ENCODE results near the gene TJP3. TPM values are rescaled to one million over a fixed set of nuclear protein-coding genes. Genes with fewer than 3 reads are reported as not detected.

The TJP3 gene
- total and polyA plus RNA-seq, 10 of the 15 experiments (the other 5 are each of a cell fraction or from before 2014, with no cell fraction given): 0.04 to 1.2 (median 0.29) TPM; not detected in 6

DNA sequence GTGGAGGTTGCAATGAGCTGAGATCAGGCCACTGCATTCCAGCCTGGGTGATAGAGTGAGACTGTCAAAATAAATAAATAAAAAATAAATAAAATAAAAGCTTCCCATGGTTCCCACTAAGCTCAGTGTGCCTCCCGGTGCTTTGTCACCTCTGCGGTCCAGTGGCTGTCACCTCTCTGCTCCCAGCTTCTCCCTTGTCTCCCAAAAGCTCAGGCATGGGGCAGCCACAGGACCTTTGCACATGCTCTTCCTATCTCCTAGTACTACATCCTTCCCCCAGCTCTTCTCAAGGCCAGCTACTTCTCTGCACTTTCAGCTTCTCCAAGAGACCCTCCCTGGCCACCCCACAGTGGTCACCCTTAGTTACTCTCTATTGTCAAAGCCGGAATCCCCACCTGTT lies 85.6 kb downstream of the TJP3 start:
- ChIA-PET POLR2A (interaction anchor here (0.6 kb wide), 1 partner anchor 507 kb away, joined by 4 read pairs; no protein-coding TSS in a partner anchor), RAD21 (ENCODE audit: unreplicated experiment) (no interaction called here), CTCF (no interaction called here), SMC1A (ENCODE audit: uncharacterized antibody, unreplicated experiment) (no interaction called here)
- in situ Hi-C loops (cut with MboI) (no loop called here), intact Hi-C loops (cut with micrococcal nuclease; ENCODE audit: unreplicated experiment) (no loop called here)
- TF ChIP-seq RAD21 (IDR thresholded peaks at IDR 0.05; ENCODE audit: insufficient read depth, low read depth, low read length) (no peak), JUND (IDR thresholded peaks at IDR 0.05; ENCODE audit: low read depth, low read length) (no peak)
- TF ChIP-seq, protein P1, sequence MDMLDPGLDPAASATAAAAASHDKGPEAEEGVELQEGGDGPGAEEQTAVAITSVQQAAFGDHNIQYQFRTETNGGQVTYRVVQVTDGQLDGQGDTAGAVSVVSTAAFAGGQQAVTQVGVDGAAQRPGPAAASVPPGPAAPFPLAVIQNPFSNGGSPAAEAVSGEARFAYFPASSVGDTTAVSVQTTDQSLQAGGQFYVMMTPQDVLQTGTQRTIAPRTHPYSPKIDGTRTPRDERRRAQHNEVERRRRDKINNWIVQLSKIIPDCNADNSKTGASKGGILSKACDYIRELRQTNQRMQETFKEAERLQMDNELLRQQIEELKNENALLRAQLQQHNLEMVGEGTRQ (IDR thresholded peaks at IDR 0.05; ENCODE audit: borderline replicate concordance, low read depth, low read length): no peak
- Histone ChIP-seq H3K27ac (ENCODE audit: control insufficient read depth, insufficient read depth) (no peak overlapping the region), H4K20me1 (ENCODE audit: control insufficient read depth, insufficient read depth) (no peaks in the 10 kb centered on the region), H3K36me3 (ENCODE audit: control insufficient read depth in 2 of 2, insufficient read depth in 2 of 2, low read length in 1 of 2) (no peaks in the 10 kb centered on the region), H3K9ac (ENCODE audit: control insufficient read depth, insufficient read depth, low read length) (no peak overlapping the region), H3K79me2 (ENCODE audit: control insufficient read depth, insufficient read depth, low read length) (no peaks in the 10 kb centered on the region), H3K4me1 (ENCODE audit: control insufficient read depth, insufficient read depth, low read length) (no peaks in the 10 kb centered on the region), H3K4me3 (no peak overlapping the region), H3K9me3 (replicated peaks; ENCODE audit: control insufficient read depth, insufficient read depth, low read length) (no peaks in the 10 kb centered on the region; the same call in 1 of the 3 replicates), H3K27me3 (replicated peaks in 1 of 2; ENCODE audit: control insufficient read depth in 2 of 2, insufficient read depth in 2 of 2, low read length in 1 of 2) (no peaks in the 10 kb centered on the region), H2AFZ (ENCODE audit: control insufficient read depth, low read depth, low read length) (no peak overlapping the region), H3K4me2 (ENCODE audit: control insufficient read depth, insufficient read depth) (no peak overlapping the region)
- 35% methylated on average over 3 of the region's 3 CpGs for WGBS (ENCODE audit: insufficient coverage, insufficient replicate concordance, low lambda C conversion rate, missing lambda C conversion rate)
- no peak for FAIRE-seq
- no peak for DNase-seq (ENCODE audit: low read depth, low spot score)
- no peak for ATAC-seq
- no TSS peak for BruUV-seq (replicated peaks)

DNA sequence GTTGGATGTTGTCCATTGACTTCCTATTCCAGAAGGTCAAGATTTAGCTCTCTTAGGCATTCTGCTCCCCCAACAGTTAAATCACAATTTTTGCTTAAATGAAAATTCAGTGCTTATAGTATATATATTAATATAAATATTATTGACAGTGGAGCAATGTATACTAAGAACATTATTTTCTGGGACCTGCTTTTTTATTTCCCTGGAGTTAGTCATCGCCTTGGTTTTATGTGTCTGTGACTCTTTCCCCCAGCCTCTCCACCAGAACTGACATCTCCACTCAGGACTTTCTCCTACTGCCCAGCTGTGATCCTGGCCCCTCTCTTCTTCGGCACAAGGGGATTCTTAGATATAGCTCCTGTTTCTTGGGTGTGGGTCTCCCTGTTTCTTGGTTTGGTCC lies 88.2 kb downstream of the TJP3 start:
- Histone ChIP-seq H2AFZ (ENCODE audit: control insufficient read depth, low read depth, low read length) (no peak overlapping the region), H3K79me2 (ENCODE audit: control insufficient read depth, insufficient read depth, low read length) (no peaks in the 10 kb centered on the region), H3K9me3 (replicated peaks; ENCODE audit: control insufficient read depth, insufficient read depth, low read length) (no peaks in the 10 kb centered on the region; the same call in 1 of the 3 replicates), H4K20me1 (ENCODE audit: control insufficient read depth, insufficient read depth) (no peaks in the 10 kb centered on the region), H3K27me3 (replicated peaks in 1 of 2; ENCODE audit: control insufficient read depth in 2 of 2, insufficient read depth in 2 of 2, low read length in 1 of 2) (no peaks in the 10 kb centered on the region; a peak in 1 of 4 replicates), H3K4me3 (no peak overlapping the region), H3K4me2 (ENCODE audit: control insufficient read depth, insufficient read depth) (no peak overlapping the region), H3K27ac (ENCODE audit: control insufficient read depth, insufficient read depth) (no peak overlapping the region), H3K4me1 (ENCODE audit: control insufficient read depth, insufficient read depth, low read length) (0 out of 2 replicates have a peak, but pooled peaks cover 4% of the 10 kb centered on the region), H3K9ac (ENCODE audit: control insufficient read depth, insufficient read depth, low read length) (no peak overlapping the region), H3K36me3 (ENCODE audit: control insufficient read depth in 2 of 2, insufficient read depth in 2 of 2, low read length in 1 of 2) (no peaks in the 10 kb centered on the region)
- TF ChIP-seq CHD4 (IDR thresholded peaks at IDR 0.05): no peak
- TF ChIP-seq SMC3 (IDR thresholded peaks at IDR 0.05; ENCODE audit: borderline replicate concordance, low read length): no peak
- TF ChIP-seq, protein P2, sequence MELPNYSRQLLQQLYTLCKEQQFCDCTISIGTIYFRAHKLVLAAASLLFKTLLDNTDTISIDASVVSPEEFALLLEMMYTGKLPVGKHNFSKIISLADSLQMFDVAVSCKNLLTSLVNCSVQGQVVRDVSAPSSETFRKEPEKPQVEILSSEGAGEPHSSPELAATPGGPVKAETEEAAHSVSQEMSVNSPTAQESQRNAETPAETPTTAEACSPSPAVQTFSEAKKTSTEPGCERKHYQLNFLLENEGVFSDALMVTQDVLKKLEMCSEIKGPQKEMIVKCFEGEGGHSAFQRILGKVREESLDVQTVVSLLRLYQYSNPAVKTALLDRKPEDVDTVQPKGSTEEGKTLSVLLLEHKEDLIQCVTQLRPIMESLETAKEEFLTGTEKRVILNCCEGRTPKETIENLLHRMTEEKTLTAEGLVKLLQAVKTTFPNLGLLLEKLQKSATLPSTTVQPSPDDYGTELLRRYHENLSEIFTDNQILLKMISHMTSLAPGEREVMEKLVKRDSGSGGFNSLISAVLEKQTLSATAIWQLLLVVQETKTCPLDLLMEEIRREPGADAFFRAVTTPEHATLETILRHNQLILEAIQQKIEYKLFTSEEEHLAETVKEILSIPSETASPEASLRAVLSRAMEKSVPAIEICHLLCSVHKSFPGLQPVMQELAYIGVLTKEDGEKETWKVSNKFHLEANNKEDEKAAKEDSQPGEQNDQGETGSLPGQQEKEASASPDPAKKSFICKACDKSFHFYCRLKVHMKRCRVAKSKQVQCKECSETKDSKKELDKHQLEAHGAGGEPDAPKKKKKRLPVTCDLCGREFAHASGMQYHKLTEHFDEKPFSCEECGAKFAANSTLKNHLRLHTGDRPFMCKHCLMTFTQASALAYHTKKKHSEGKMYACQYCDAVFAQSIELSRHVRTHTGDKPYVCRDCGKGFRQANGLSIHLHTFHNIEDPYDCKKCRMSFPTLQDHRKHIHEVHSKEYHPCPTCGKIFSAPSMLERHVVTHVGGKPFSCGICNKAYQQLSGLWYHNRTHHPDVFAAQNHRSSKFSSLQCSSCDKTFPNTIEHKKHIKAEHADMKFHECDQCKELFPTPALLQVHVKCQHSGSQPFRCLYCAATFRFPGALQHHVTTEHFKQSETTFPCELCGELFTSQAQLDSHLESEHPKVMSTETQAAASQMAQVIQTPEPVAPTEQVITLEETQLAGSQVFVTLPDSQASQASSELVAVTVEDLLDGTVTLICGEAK (IDR thresholded peaks at IDR 0.05; ENCODE audit: borderline replicate concordance): no peak
- ChIA-PET RAD21 (ENCODE audit: unreplicated experiment) (interaction anchor here (0.7 kb wide), 1 partner anchor 26 kb away, joined by 3 read pairs; no protein-coding TSS in a partner anchor), POLR2A (no interaction called here), CTCF (interaction anchor here (0.8 kb wide), 1 partner anchor 8 kb away, joined by 3 read pairs; no protein-coding TSS in a partner anchor), SMC1A (ENCODE audit: uncharacterized antibody, unreplicated experiment) (no interaction called here)
- BruUV-seq (replicated peaks): no TSS peak
- in situ Hi-C loops (cut with MboI) (no loop called here), intact Hi-C loops (cut with micrococcal nuclease; ENCODE audit: unreplicated experiment) (no loop called here)
- 17% methylated on average over 2 of the region's 2 CpGs for WGBS (ENCODE audit: insufficient coverage, insufficient replicate concordance, low lambda C conversion rate, missing lambda C conversion rate)
- no peak for FAIRE-seq
- DNase-seq (ENCODE audit: low read depth, low spot score): no peak
- no peak for ATAC-seq

All from GM12878 (cell line).